ENCODE data around the gene PTPRU.
"Not testable (repeated sequence)": the region's sequence is repeated elsewhere in the genome, so short reads cannot be mapped to it uniquely, and the experiment has no call there.

The PTPRU gene

DNA sequence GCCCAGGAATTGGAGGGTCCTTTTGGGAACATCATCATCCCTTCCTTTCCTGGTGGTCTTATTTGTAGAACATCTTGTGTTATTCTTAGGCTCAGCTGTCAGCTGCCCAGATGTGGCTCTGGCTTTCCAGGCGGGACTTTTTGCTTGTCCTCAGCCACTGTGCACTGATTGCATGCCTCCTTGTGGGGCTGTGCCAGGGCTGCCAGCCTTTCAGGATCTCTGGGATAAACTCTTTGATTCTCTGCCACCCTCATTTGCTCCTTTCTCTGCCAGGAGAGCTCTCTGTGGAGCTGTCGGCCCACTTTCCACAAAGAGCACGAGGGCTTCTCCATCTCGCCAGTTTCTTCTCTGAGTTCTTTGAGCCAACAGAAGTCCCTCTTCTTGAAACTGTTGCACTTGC lies 63.1 kb downstream of the PTPRU start:
- Mint-ChIP-seq H3K36me3 (ENCODE audit: low read depth) (no peaks in the 10 kb centered on the region), H3K4me3 (no peak overlapping the region), H3K27ac (no peak overlapping the region), H3K9me3 (no peaks in the 10 kb centered on the region), H3K4me1 (no peaks in the 10 kb centered on the region), H3K27me3 (peaks cover 15% of the 10 kb centered on the region)
- no peak for ATAC-seq
- DNase-seq = no peak

DNA sequence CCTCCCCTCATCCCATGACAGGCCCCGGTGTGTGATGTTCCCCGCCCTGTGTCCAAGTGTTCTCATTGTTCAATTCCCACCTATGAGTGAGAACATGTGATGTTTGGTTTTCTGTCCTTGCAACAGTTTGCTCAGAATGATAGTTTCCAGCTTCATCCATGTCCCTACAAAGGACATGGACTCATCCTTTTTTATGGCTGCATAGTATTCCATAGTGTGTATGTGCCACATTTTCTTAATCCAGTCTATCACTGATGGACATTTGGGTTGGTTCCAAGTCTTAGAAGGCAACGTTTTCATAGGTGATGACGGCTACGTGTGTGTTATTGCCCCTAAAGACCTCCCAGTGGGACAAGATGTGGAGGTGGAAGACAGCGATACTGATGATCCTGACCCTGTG lies 65.4 kb downstream of the PTPRU start:
- not testable (repeated sequence) for H3K36me3 Mint-ChIP-seq (ENCODE audit: low read depth); H3K4me3 Mint-ChIP-seq; H3K9me3 Mint-ChIP-seq; H3K27ac Mint-ChIP-seq; H3K4me1 Mint-ChIP-seq; DNase-seq; ATAC-seq
- peaks cover 10% of the 10 kb centered on the region for H3K27me3 Mint-ChIP-seq

DNA sequence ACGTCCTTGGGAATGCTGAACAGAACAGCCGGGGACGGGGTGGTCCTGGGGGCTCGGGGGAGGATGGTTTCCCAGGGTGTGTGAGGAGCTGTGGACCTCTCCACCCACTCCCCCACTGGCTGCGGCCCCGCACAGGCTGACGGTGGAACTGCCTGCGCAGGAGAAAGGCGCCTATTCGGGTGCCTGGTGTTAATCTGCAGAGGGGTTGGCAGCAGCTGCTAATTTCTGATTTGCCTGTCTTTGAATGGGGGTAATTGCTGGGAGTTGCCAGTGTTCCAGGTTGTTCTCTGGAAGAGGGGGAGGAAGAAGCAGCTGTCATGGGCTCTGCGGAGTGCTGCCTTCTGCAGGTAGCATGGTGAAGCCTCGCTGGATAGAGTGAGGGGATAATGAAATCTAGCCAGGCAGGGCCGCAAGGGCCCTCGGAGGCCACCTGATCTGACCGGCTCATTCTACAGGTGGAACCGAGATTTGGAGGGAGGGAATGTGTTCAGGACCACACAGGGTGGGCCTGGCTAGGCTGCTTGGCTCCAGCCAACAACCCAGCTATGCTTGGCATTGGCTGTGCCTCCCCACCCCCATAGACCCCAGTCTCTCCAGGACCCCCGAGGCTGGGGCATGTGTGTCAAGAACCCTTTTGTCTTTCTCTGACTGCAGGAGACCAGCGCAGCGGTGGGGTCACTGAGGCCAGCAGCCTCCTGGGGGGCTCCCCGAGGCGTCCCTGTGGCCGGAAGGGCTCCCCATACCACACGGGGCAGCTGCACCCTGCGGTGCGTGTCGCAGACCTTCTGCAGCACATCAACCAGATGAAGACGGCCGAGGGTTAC lies 67.1 kb downstream of the PTPRU start:
- no peaks in the 10 kb centered on the region for H3K36me3 Mint-ChIP-seq (ENCODE audit: low read depth)
- H3K27ac Mint-ChIP-seq = no peak overlapping the region
- no peaks in the 10 kb centered on the region for H3K4me1 Mint-ChIP-seq
- peaks cover 2% of the 10 kb centered on the region for H3K27me3 Mint-ChIP-seq
- no peak for ATAC-seq
- no peak overlapping the region for H3K4me3 Mint-ChIP-seq
- no peak for DNase-seq
- H3K9me3 Mint-ChIP-seq = no peaks in the 10 kb centered on the region

DNA sequence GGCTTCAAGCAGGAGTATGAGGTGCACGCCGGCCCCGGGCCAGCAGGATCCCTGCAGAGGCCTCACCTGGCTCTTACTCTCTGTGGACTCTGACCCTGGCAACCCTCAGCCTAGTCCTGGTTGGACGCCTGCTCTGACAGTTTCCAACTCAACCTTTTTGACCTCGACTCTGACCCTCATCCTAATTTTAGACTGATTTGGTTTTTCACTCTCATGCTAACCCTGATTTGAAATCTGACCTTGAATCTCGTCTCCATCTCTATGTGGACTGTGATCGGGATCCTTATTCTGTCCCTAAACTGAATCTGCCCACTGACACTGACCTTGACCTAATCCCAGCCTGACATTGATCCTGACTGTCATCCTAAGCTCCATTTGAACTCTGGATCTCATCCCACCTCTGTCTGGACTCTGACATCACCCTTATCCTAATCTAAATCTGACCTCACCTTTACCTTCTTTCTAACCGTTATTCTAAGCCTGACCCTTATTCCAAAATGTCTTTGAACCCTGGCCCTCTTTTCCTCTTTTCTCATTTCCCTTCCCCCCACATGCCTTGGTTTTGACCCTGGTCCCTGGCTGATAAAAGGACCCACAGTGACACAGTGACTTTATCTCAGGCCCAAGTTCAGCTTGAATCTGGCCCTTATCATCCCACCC lies 67.8 kb downstream of the PTPRU start:
- Mint-ChIP-seq H3K36me3 (ENCODE audit: low read depth) (no peaks in the 10 kb centered on the region), H3K4me1 (no peaks in the 10 kb centered on the region), H3K27me3 (peaks cover 2% of the 10 kb centered on the region), H3K4me3 (no peak overlapping the region), H3K9me3 (no peaks in the 10 kb centered on the region), H3K27ac (no peak overlapping the region)
- ATAC-seq = no peak
- DNase-seq = no peak

DNA sequence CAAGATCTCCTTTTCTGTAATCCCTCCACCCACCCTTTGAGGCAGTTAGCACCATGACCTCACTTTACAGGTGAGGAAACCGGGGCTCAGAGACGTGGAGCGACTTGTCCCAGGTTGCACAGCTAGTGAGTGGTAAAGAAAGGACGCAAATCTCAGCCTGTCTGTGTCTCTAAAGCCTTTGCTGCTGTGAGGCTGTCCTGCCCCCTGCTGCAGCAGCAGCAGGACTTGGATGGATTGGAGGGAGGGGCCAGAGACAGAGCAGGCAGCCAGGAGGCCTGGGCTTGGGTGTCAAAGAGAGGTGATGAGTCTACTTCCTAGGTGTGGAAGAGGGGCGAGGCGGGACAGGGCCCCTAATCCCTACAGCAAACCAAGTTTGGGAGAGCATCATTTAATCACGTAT lies 69.6 kb downstream of the PTPRU start:
- ATAC-seq (no peak), DNase-seq (no peak)
- H3K27ac Mint-ChIP-seq = no peak overlapping the region

DNA sequence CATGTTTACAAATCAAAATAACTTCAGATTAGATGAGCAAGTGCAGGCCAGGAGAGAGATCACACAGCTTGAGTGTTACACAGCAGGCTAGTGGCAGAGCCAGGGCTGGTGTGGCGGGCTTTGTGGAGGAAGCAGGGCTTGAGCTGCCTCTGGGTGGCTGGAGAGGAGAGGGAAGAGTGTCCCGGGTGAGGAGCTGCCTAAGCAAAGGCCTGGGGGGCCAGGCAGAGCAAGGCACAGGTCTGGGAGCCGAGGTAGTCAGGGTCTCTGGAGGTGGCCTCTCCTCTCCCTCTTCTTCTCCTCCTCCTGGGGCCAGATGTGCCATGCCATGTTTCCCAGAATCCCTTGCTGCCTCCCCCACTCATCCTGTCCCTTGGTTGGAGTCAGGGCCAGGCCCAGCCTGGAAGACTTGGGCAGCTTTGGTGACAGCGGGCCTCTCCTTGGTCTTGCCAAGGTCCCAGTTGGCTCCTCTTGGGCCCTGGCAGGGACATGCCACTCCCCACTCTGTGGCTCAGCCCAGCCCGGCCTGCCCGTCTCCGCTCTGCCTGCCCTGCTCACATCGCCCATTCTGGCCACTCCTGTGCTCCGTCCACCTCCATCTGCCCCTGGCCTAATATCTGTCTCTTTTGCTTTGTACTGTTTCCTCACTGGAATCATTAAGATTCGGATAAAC lies 70.3 kb downstream of the PTPRU start:
- DNase-seq (no peak), ATAC-seq (no peak)
- no peaks in the 10 kb centered on the region for H3K4me1 Mint-ChIP-seq
- no peak overlapping the region for H3K4me3 Mint-ChIP-seq
- no peaks in the 10 kb centered on the region for H3K36me3 Mint-ChIP-seq (ENCODE audit: low read depth)
- no peak overlapping the region for H3K27ac Mint-ChIP-seq
- no peaks in the 10 kb centered on the region for H3K27me3 Mint-ChIP-seq
- H3K9me3 Mint-ChIP-seq = no peaks in the 10 kb centered on the region

More for the DNA sequence above, 69.6 kb downstream of the PTPRU start:
- Mint-ChIP-seq H3K4me1 (no peaks in the 10 kb centered on the region), H3K4me3 (no peak overlapping the region), H3K36me3 (ENCODE audit: low read depth) (no peaks in the 10 kb centered on the region), H3K27me3 (no peaks in the 10 kb centered on the region), H3K9me3 (no peaks in the 10 kb centered on the region)

DNA sequence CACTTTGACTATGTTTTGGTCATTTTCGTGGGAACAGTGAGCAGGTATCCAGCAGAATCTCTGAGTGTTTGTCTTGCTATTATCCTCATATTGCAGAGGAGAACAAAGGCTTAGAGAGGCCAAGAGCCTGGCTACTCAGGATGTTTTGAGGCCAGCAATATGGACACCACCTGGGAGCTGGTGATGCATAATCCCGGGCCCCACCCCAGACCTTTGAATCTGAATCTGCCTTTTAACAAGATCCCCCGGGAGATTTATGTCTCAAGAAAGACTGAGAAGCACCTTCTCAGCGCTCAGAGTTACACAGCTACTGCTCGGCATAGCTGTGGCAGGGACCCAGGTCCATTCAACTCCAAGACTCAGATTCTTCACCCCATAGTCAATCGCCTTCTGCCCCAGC lies 72.8 kb downstream of the PTPRU start:
- H3K27me3 Mint-ChIP-seq = no peaks in the 10 kb centered on the region
- H3K27ac Mint-ChIP-seq = no peak overlapping the region
- no peaks in the 10 kb centered on the region for H3K9me3 Mint-ChIP-seq
- no peak overlapping the region for H3K4me3 Mint-ChIP-seq
- no peak for ATAC-seq
- H3K4me1 Mint-ChIP-seq = no peaks in the 10 kb centered on the region
- no peaks in the 10 kb centered on the region for H3K36me3 Mint-ChIP-seq (ENCODE audit: low read depth)
- DNase-seq = no peak

DNA sequence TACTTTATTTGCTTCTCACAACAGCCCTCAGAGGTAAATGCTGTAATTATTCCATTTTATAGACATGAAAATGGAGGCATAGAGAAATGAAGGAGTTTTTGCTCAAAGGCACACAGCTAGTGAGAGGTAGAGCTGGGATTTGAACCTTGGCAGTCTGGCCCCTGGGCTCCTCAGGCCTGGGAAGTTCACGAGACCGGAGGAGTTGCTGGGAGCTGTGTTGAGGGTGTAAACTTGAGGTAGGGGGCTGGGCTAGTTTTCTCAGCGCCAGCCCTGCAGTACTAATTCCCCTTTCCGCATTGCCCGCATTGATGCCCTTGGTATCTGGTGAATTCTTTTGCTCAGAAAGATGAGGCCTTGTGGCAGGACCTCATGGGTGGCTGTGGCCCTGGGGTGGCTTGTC lies 73.3 kb downstream of the PTPRU start:
- no peaks in the 10 kb centered on the region for H3K9me3 Mint-ChIP-seq
- DNase-seq (no peak), ATAC-seq (no peak)
- no peak overlapping the region for H3K27ac Mint-ChIP-seq
- no peaks in the 10 kb centered on the region for H3K4me1 Mint-ChIP-seq
- H3K36me3 Mint-ChIP-seq (ENCODE audit: low read depth) = no peaks in the 10 kb centered on the region
- no peaks in the 10 kb centered on the region for H3K27me3 Mint-ChIP-seq
- no peak overlapping the region for H3K4me3 Mint-ChIP-seq

DNA sequence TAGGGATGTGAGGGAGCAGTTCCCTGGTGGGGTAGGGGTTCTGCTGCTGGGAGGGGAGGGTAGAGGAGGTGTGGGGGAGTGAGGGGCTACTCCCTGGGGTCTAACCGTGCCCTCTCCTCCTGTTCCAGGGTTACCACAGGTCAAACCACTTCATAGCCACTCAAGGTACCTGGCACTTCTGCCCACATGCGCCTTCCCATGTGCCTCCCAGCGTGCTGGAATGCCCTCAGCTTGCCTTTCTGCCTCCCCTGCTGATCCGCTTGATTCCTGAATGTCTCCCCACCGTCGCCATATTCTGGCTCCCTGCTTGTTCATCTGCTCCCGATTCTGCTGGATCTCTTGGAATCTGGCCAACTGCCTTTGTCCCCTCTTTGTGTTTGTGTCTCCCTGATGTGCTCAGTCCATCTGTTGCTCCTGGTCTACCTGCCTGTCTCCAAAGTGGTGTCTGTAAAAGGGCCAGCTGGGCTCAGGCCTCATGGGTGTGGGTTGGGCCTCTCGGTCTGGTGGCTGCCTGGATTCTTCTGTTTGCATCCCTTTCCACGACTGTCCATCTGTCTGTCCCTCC lies 74.4 kb downstream of the PTPRU start:
- Mint-ChIP-seq H3K27ac (no peak overlapping the region), H3K36me3 (ENCODE audit: low read depth) (no peaks in the 10 kb centered on the region), H3K4me3 (no peak overlapping the region), H3K9me3 (no peaks in the 10 kb centered on the region), H3K4me1 (no peaks in the 10 kb centered on the region), H3K27me3 (no peaks in the 10 kb centered on the region)
- DNase-seq = no peak
- no peak for ATAC-seq

DNA sequence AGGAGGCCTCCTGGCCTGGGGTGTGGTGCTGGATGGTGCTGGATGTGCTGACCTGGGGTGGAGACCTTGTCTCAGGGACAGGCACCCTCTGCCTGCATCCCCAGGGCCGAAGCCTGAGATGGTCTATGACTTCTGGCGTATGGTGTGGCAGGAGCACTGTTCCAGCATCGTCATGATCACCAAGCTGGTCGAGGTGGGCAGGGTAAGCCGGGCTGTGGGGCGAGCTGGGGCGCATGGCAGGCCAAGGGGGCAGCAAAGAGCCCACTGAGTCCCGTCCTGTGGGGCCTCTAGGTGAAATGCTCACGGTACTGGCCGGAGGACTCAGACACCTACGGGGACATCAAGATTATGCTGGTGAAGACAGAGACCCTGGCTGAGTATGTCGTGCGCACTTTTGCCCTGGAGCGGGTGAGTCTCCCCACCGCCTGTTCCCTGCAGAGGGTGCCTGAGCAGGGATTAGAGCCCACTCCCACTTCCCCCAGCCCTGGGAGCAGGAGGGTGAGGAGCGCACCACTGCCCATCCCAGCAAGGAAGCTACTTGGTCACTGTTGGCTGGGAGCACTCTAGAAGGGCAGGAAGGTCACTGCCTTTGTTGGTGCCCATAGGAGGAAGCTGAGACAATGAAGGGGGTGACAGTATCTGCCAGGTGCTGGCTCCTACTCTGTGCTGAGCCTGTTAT lies 75.2 kb downstream of the PTPRU start:
- no peaks in the 10 kb centered on the region for H3K36me3 Mint-ChIP-seq (ENCODE audit: low read depth)
- H3K27ac Mint-ChIP-seq = no peak overlapping the region
- H3K4me1 Mint-ChIP-seq = no peaks in the 10 kb centered on the region
- DNase-seq = no peak
- no peak for ATAC-seq
- no peaks in the 10 kb centered on the region for H3K9me3 Mint-ChIP-seq
- H3K4me3 Mint-ChIP-seq = no peak overlapping the region
- no peaks in the 10 kb centered on the region for H3K27me3 Mint-ChIP-seq

DNA sequence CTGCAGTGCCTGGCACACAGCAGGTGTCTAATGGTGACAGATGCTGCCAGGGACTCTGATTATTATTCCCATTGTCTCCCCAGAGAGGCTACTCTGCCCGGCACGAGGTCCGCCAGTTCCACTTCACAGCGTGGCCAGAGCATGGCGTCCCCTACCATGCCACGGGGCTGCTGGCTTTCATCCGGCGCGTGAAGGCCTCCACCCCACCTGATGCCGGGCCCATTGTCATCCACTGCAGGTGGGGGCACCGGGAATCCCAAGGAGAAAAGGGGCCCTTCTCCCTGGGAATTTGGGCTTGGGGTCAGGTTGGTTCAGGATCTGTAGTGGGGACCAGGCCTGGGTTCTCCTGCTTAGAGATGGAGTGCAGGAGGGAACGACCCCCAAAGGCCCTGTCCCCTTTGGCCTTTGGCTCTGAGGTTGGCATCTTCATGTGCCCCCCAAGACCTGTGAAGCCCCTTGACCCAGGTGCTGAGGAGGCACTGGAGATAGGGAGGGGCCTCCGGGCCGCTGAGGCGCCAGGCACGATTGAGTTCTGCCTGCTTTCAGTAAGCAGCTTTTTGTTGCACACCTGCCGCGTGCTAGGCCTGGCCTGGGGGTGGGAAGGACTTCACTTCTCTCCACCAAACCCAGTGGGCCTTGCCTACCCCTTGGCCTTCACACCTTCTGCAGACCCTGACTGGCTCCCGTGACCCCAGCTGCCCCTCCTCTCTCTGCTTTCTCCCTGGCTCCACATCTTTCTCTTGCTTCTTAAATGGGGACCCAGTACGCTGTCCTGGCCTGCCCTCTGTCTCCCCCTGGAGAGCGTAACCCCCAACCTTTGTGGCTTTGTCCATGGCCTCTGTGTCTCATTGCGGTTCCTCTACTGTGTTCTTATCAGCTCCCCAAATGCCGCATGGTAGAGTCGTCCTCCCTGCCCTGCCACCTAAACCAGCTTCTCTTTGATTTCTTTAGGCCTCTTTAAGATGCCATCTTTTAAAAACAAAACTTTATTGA lies 76.4 kb downstream of the PTPRU start:
- DNase-seq (no peak), ATAC-seq (no peak)
- Mint-ChIP-seq H3K27ac (no peak overlapping the region), H3K27me3 (no peaks in the 10 kb centered on the region), H3K36me3 (ENCODE audit: low read depth) (no peaks in the 10 kb centered on the region), H3K9me3 (no peaks in the 10 kb centered on the region), H3K4me3 (no peak overlapping the region), H3K4me1 (no peaks in the 10 kb centered on the region)

DNA sequence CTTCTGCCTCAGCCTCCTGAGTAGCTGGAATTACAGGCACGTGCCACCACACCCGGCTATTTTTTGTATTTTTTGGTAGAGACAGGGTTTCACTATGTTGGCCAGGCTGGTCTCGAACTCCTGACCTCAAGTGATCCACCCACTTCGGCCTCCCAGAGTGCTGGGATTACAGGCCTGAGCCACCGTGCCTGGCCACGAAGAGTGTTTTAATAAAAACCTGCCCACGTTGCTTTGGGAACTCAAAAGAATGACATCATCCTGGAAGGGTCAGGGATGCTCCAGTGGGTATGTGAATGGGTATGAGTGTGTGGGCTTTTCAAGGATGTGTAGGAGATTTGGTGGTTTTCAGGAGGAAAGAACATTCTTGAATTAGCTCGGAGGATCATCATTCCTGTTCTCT lies 78.4 kb downstream of the PTPRU start:
- not testable (repeated sequence) for H3K4me1 Mint-ChIP-seq; ATAC-seq; H3K27me3 Mint-ChIP-seq; H3K36me3 Mint-ChIP-seq (ENCODE audit: low read depth); H3K9me3 Mint-ChIP-seq; DNase-seq; H3K27ac Mint-ChIP-seq; H3K4me3 Mint-ChIP-seq

DNA sequence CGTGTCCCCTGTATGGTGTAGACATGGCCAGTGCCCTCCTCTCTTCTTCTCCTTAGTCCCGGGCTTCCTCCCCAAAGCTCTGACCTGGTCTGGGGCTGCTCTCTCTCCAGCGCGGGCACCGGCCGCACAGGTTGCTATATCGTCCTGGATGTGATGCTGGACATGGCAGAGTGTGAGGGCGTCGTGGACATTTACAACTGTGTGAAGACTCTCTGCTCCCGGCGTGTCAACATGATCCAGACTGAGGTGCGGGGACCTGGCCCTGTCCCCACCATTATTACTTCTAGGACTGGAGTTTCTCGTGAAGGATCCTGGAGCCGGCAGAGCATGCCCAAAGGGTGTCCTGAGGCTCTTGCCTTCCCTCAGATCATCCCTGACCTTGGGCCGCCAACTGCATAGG lies 78.9 kb downstream of the PTPRU start:
- H3K4me1 Mint-ChIP-seq = no peaks in the 10 kb centered on the region
- no peaks in the 10 kb centered on the region for H3K9me3 Mint-ChIP-seq
- no peak overlapping the region for H3K27ac Mint-ChIP-seq
- no peaks in the 10 kb centered on the region for H3K27me3 Mint-ChIP-seq
- H3K36me3 Mint-ChIP-seq (ENCODE audit: low read depth) = no peaks in the 10 kb centered on the region
- DNase-seq (no peak), ATAC-seq (no peak)
- H3K4me3 Mint-ChIP-seq = no peak overlapping the region
